HL-60 (cell line): ENCODE measurements around the gene RPL13A.

Experiments
- GABPA ChIP-seq: IDR thresholded peaks from 2 replicates; pipeline ENCODE4 v1.6.1; 2012; ENCODE audit warnings: low read depth
- POLR2AphosphoS5 ChIP-seq: IDR thresholded peaks from 2 replicates; pipeline ENCODE4 v1.6.1; 2012; ENCODE audit warnings: low read depth
- SPI1 ChIP-seq: IDR thresholded peaks from 2 replicates; pipeline ENCODE4 v1.6.1; 2012; ENCODE audit warnings: low read depth, mild to moderate bottlenecking, borderline replicate concordance
- TF ChIP-seq, protein P1 (sequence below): IDR thresholded peaks from one replicate; pipeline ENCODE4 v1.5.1; 2011; ENCODE audit warnings: low read length, control low read depth, inconsistent platforms; ENCODE audit not compliant: insufficient read depth
- TF ChIP-seq, protein P2 (sequence below): IDR thresholded peaks from 2 replicates; pipeline ENCODE4 v1.6.1; 2012; ENCODE audit warnings: low read depth; ENCODE audit not compliant: insufficient replicate concordance

DNA sequence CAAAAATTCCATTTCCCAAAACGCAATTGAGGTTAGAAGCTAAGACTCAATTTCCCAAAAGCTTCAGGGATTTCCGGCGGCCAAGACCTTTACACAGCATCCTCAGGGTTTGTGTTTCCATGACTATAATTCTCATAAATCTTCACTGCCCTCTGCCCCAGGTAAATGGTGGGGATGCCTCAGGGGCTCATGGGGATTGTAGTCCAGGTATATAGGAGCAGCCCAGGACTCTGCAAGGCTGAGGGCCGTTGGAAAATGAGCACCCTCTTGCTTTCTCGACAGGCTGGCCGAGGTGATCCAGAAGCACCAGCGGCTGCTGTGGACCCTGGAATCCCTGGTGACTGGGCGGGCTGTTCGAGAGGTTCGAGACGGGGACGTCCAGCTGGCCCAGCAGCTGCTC, 28.0 kb upstream of the RPL13A start:
- TF ChIP-seq, protein P1, sequence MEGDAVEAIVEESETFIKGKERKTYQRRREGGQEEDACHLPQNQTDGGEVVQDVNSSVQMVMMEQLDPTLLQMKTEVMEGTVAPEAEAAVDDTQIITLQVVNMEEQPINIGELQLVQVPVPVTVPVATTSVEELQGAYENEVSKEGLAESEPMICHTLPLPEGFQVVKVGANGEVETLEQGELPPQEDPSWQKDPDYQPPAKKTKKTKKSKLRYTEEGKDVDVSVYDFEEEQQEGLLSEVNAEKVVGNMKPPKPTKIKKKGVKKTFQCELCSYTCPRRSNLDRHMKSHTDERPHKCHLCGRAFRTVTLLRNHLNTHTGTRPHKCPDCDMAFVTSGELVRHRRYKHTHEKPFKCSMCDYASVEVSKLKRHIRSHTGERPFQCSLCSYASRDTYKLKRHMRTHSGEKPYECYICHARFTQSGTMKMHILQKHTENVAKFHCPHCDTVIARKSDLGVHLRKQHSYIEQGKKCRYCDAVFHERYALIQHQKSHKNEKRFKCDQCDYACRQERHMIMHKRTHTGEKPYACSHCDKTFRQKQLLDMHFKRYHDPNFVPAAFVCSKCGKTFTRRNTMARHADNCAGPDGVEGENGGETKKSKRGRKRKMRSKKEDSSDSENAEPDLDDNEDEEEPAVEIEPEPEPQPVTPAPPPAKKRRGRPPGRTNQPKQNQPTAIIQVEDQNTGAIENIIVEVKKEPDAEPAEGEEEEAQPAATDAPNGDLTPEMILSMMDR, result no peak
- TF ChIP-seq POLR2AphosphoS5 (no peak), GABPA (no peak), SPI1 (no peak)
- TF ChIP-seq, protein P2, sequence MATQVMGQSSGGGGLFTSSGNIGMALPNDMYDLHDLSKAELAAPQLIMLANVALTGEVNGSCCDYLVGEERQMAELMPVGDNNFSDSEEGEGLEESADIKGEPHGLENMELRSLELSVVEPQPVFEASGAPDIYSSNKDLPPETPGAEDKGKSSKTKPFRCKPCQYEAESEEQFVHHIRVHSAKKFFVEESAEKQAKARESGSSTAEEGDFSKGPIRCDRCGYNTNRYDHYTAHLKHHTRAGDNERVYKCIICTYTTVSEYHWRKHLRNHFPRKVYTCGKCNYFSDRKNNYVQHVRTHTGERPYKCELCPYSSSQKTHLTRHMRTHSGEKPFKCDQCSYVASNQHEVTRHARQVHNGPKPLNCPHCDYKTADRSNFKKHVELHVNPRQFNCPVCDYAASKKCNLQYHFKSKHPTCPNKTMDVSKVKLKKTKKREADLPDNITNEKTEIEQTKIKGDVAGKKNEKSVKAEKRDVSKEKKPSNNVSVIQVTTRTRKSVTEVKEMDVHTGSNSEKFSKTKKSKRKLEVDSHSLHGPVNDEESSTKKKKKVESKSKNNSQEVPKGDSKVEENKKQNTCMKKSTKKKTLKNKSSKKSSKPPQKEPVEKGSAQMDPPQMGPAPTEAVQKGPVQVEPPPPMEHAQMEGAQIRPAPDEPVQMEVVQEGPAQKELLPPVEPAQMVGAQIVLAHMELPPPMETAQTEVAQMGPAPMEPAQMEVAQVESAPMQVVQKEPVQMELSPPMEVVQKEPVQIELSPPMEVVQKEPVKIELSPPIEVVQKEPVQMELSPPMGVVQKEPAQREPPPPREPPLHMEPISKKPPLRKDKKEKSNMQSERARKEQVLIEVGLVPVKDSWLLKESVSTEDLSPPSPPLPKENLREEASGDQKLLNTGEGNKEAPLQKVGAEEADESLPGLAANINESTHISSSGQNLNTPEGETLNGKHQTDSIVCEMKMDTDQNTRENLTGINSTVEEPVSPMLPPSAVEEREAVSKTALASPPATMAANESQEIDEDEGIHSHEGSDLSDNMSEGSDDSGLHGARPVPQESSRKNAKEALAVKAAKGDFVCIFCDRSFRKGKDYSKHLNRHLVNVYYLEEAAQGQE, result no peak
